Measurements from ENCODE around the gene PLOD2.
"Not testable (repeated sequence)": the region's sequence is repeated elsewhere in the genome, so short reads cannot be mapped to it uniquely, and the experiment has no call there.

Gene PLOD2

GRCh38 chr3:146115619-146116018 is 45.4 kb downstream of the PLOD2 start:
- Mint-ChIP-seq H3K27ac (no peak overlapping the region), H3K36me3 (ENCODE audit: low read depth) (peaks cover 89% of the 10 kb centered on the region), H3K4me1 (peaks cover 15% of the 10 kb centered on the region), H3K9me3 (peaks cover 59% of the 10 kb centered on the region), H3K27me3 (ENCODE audit: low read depth, poor library complexity) (peaks cover 2% of the 10 kb centered on the region), H3K4me3 (no peak overlapping the region)
- no peak for TF ChIP-seq CTCF (IDR thresholded peaks at IDR 0.05)
- no peak for DNase-seq

GRCh38 chr3:146113804-146114203 is 47.2 kb downstream of the PLOD2 start:
- peaks cover 11% of the 10 kb centered on the region for H3K4me1 Mint-ChIP-seq
- H3K9me3 Mint-ChIP-seq: peaks cover 51% of the 10 kb centered on the region
- H3K4me3 Mint-ChIP-seq; H3K27me3 Mint-ChIP-seq (ENCODE audit: low read depth, poor library complexity); H3K27ac Mint-ChIP-seq; DNase-seq: not testable (repeated sequence)
- peaks cover 84% of the 10 kb centered on the region for H3K36me3 Mint-ChIP-seq (ENCODE audit: low read depth)

- H3K4me1 Mint-ChIP-seq: no peaks in the 10 kb centered on the region
- H3K9me3 Mint-ChIP-seq: peaks cover 35% of the 10 kb centered on the region
- no peak for DNase-seq
- TF ChIP-seq CTCF (IDR thresholded peaks at IDR 0.05): no peak
- H3K4me3 Mint-ChIP-seq: no peak overlapping the region
- no peak overlapping the region for H3K27ac Mint-ChIP-seq
- H3K27me3 Mint-ChIP-seq (ENCODE audit: low read depth, poor library complexity): no peaks in the 10 kb centered on the region
- peaks cover 76% of the 10 kb centered on the region for H3K36me3 Mint-ChIP-seq (ENCODE audit: low read depth)
These were observed 49.6 kb downstream of the PLOD2 start for GRCh38 chr3:146111337-146111736.

- H3K36me3 Mint-ChIP-seq (ENCODE audit: low read depth): peaks cover 67% of the 10 kb centered on the region
- no peaks in the 10 kb centered on the region for H3K4me1 Mint-ChIP-seq
- no peak overlapping the region for H3K4me3 Mint-ChIP-seq
- no peaks in the 10 kb centered on the region for H3K27me3 Mint-ChIP-seq (ENCODE audit: low read depth, poor library complexity)
- no peak overlapping the region for H3K27ac Mint-ChIP-seq
- TF ChIP-seq CTCF (IDR thresholded peaks at IDR 0.05): no peak
- DNase-seq: no peak
- peaks cover 23% of the 10 kb centered on the region for H3K9me3 Mint-ChIP-seq
These were observed 50.8 kb downstream of the PLOD2 start for GRCh38 chr3:146110161-146110560.

- H3K36me3 Mint-ChIP-seq (ENCODE audit: low read depth): peaks cover 50% of the 10 kb centered on the region
These were observed 54.0 kb downstream of the PLOD2 start for GRCh38 chr3:146106986-146107385.

GRCh38 chr3:146104068-146104467 is 56.9 kb downstream of the PLOD2 start:
- no peak overlapping the region for H3K4me3 Mint-ChIP-seq
- no peak overlapping the region for H3K27ac Mint-ChIP-seq
- no peaks in the 10 kb centered on the region for H3K4me1 Mint-ChIP-seq
- H3K36me3 Mint-ChIP-seq (ENCODE audit: low read depth): peaks cover 47% of the 10 kb centered on the region
- H3K9me3 Mint-ChIP-seq: no peaks in the 10 kb centered on the region
- no peak for TF ChIP-seq CTCF (IDR thresholded peaks at IDR 0.05)
- no peaks in the 10 kb centered on the region for H3K27me3 Mint-ChIP-seq (ENCODE audit: low read depth, poor library complexity)
- DNase-seq: no peak

More at GRCh38 chr3:146106986-146107385, 54.0 kb downstream of the PLOD2 start:
- no peak overlapping the region for H3K4me3 Mint-ChIP-seq
- no peak overlapping the region for H3K27ac Mint-ChIP-seq
- no peak for TF ChIP-seq CTCF (IDR thresholded peaks at IDR 0.05)
- no peak for DNase-seq
- no peaks in the 10 kb centered on the region for H3K27me3 Mint-ChIP-seq (ENCODE audit: low read depth, poor library complexity)
- no peaks in the 10 kb centered on the region for H3K9me3 Mint-ChIP-seq
- no peaks in the 10 kb centered on the region for H3K4me1 Mint-ChIP-seq

Data from nephron progenitor cell (in vitro differentiated cells).